Activated CD8-positive, alpha-beta memory T cell treated with anti-CD3 and anti-CD28 coated beads for 4 hours (primary cell): ENCODE results near the gene SLC35C1.

Source experiments
- DNase-seq, 2 donors: peaks; one replicate each; pipeline ENCODE4 v3.0.0-alpha.2; 2020; ENCODE audit warnings: low read depth in 2 of 2

SLC35C1 gene

GRCh38 chr11:45804761-45805304 is at the start of gene SLC35C1:
Gene SLC35C1, plus strand, starts transcription at chr11:45805149. Its CDS starts 653 bp downstream, at chr11:45805802.
- peak; percentile 92 for DNase-seq

GRCh38 chr11:45755281-45755859 is 49.6 kb upstream of the SLC35C1 start:
- DNase-seq: no peak

- DNase-seq: no peak
Measured at GRCh38 chr11:45756384-45757010, 48.5 kb upstream of the SLC35C1 start.

GRCh38 chr11:45757672-45758071 is 47.3 kb upstream of the SLC35C1 start:
- no peak for DNase-seq

- DNase-seq: no peak
Measured at GRCh38 chr11:45761659-45762058, 43.3 kb upstream of the SLC35C1 start.

- DNase-seq: no peak
Measured at GRCh38 chr11:45765107-45765668, 39.8 kb upstream of the SLC35C1 start.

- no peak for DNase-seq
Measured at GRCh38 chr11:45765836-45766235, 39.1 kb upstream of the SLC35C1 start.

- no peak for DNase-seq
Measured at GRCh38 chr11:45766469-45766868, 38.5 kb upstream of the SLC35C1 start.

- DNase-seq: no peak
Measured at GRCh38 chr11:45768486-45768885, 36.5 kb upstream of the SLC35C1 start.

- no peak for DNase-seq
Measured at GRCh38 chr11:45769960-45770359, 35.0 kb upstream of the SLC35C1 start.

GRCh38 chr11:45771193-45771565 is 33.8 kb upstream of the SLC35C1 start:
- DNase-seq: peak; percentile 28 to 49

GRCh38 chr11:45771566-45772448 is 33.1 kb upstream of the SLC35C1 start:
- peak; percentile 64 to 67 for DNase-seq

- DNase-seq: no peak
Measured at GRCh38 chr11:45772449-45772774, 32.5 kb upstream of the SLC35C1 start.

- DNase-seq: no peak
Measured at GRCh38 chr11:45772986-45773785, 31.8 kb upstream of the SLC35C1 start.

- DNase-seq: no peak
Measured at GRCh38 chr11:45773786-45774655, 30.9 kb upstream of the SLC35C1 start.

- DNase-seq: no peak
Measured at GRCh38 chr11:45774786-45775185, 30.2 kb upstream of the SLC35C1 start.

- no peak for DNase-seq
Measured at GRCh38 chr11:45777127-45777969, 27.6 kb upstream of the SLC35C1 start.

GRCh38 chr11:45778341-45778740 is 26.6 kb upstream of the SLC35C1 start:
- no peak for DNase-seq

GRCh38 chr11:45779602-45780001 is 25.3 kb upstream of the SLC35C1 start:
- DNase-seq: no peak

- DNase-seq: no peak
Measured at GRCh38 chr11:45786272-45786671, 18.7 kb upstream of the SLC35C1 start.
